GM21619 (cell line): Measurements from ENCODE around the gene ARHGAP6.

Experiments used
- ATAC-seq: cut with Tn5 transposase; IDR thresholded peaks from one replicate; pipeline ENCODE4 v1.9.1; 2021; ENCODE audit not compliant: unreplicated experiment

The ARHGAP6 gene

DNA sequence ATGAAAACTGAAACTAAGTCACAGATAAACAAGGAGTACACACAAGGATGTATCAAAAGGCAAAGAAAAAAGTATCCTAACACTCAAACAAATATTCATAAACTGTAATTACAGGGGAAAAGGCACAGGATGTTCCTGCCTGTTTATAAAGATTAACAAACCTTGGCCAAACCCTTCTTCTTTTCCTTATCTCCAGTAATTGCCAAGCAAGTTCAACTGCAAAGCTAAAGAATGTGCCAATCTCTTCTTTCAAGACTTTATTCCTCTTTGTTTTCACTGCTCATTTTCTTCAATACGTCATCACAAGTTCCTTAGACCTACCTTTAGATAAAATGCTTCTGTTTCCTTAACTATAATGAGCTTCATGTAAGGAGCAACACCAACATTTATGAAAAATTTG, 201.3 kb downstream of the ARHGAP6 start:
- no peak for ATAC-seq

DNA sequence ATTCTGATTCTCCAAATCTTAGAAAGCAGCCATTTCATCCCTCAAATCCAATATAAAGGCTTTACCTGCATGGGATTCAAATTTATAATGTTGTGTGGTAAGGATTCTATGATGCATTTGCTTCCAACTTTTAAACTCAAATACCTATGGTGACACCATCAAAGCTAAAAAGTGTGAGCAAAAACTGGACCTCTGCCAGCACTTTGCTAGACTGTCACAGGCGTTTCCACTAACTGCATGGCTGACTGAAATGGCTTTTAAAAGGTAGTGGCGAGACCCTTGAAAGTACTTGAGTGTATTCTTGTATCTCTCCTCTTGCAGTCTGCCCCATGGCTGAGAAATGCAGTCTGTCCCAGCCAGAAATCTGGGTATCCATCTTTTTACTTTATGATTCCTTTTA, 203.1 kb downstream of the ARHGAP6 start:
- ATAC-seq: no peak

DNA sequence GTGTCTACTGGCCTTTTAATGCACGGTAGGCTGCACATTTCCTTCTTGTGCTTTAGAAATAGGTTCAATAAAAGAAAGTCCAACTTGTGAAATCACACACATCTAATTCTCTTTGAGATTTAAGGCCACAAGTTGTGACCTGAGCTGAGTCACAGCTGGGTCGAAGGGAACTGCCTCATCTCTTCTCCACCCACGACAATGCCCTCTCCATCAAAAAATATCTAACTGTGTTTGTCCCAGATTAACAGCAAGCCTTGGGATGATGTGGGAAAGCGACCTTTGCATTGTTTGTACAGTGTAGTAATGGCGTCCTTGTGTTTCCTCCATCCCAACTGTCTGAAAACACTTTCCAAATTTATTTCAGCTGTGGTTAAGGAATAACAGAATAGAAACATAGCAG, 203.6 kb downstream of the ARHGAP6 start:
- no peak for ATAC-seq

DNA sequence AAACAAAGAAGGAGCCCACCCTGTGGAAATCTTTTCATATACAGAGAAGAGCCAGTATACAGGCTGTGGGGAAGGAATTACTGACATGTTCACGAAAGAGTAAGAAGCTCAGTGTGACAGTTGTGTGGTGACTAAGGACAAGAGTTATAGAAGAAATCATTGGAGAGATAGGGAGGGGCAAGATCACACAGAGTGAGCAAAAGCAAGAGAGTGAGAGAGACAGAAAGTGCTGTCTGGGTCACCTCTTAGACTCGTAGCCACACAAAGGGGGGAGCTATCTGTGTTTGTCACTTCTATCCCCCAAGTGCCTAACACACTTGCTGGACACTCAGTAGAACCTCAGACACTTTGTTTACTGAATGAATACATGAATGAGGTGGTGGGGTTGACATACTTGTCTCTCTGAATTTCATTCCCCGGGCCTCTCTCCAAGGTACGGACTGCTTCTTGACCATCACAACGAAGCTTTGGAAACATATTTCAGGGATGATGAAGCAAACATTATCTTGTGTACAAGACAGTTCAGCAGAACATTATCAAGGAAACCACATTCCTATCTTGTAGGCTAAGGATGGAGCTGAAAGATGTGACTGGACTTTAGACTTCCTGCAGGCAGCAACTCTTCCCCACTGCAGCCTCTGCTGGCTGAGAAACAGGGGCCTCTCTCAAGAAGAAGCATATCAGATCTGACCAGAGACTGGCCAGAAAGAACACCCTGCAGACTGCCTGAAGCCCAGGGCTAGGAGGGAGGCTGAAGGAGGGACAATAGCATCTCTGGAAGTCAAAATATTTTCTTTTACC, 204.3 kb downstream of the ARHGAP6 start:
- no peak for ATAC-seq

DNA sequence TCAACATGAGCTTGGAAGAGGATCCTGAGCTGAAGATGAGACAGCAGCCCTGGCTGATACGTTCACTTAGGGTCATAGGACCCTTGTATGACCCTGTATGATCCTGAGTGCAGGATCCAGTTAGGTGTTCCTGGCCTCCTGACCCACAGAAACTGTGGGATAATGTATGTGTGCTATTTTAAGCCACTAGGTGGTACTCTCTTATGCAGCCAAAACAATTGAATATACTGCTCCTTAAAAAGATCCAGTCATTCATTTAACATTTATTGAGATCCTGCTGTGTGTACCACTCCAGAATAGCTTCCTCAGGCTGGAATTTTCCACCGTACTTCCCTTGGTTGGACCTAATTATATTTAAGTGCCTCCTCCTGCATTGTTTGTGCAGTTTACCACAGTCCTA, 205.4 kb downstream of the ARHGAP6 start:
- ATAC-seq: no peak

DNA sequence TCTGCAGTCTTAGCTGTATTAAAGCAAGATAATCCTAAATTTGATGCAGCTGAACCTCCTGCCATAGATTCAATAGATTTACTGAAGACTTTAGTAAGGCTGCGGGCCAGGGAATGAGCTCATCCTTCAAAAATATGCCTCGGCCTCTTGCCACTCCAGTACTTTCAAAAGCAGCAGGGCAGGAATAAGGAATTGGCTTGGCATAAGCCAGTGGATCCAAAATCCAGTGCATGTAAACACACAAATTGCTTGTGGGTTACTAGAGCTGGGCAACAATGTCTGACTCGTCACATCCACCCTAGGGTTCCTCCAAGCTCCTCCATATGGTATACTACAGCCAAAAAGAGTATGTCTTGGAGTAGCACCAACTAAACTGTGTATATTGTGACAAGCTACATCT, 207.6 kb downstream of the ARHGAP6 start:
- ATAC-seq: no peak

DNA sequence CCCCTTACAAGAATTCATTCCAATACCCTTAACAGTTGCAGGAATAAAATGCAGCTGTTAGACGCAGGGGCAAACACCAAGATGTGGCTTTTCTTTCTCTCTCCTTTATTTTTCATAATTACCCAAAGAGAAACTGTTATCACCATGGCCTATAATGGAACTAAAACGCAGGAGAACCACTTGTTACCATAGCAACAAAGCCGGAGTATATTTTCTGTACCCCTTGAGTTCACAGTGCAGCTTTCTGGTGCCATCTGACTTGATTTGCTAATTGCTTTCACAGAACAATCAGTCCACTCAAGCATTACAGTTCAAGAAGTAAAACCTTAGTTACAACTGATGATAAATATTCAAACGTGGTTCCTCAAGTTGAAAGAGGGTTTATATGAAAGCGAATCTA, 214.6 kb downstream of the ARHGAP6 start:
- no peak for ATAC-seq

DNA sequence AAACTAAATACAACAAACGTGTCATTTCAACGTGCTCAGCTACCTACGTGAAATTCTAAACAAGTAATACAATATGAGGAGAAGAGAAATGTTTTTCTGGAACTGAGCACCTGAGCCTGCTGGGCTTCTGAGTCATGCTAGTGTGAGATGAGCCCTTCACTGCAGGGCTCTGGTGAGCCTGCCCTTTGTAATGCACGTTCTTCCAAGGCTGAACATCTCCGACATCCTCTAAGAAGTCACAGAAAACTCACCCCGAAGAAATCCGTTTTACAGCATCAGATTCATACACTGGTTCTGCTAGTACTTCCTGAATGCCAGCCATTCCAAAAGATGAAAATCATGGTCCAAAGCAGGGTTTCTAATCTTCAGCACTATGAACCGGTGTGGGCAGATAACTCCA, 215.4 kb downstream of the ARHGAP6 start:
- ATAC-seq: no peak

DNA sequence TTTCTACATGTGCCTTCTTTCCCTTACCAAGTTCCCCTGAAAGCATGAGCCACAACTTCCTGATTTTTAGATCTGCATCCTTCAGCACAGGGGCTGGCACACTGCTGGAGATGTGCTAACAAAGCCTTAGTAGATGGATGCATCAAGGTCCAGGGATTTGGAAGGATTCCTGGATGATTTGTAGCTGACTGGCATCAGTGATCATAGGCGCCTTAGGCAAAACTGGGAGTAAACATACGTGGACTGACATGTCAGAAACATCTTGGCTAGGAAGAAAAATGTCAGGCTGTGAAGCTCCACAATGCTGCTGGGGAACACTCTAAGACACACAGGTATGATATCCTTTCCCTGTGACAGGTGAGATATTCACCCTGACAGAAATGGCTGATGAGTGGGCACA, 216.1 kb downstream of the ARHGAP6 start:
- no peak for ATAC-seq

DNA sequence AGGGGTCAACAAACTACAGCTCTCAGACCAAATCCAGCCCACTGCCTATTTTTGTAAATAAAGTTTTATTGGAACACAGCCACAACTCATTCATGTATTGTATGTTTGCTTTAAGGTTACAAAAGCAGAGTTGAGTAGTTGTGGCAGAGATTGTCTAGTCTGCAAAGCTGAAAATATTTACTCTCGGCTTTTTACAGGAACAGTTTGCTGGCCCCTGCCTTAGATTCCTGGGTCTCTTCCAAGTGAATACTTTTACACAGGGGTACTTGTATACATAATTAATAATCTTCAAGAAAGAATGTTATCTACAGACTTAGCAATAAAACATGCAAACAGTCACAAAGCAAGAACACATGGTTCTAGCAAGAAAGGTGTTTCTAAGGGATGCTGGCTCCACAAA, 218.3 kb downstream of the ARHGAP6 start:
- ATAC-seq: no peak

DNA sequence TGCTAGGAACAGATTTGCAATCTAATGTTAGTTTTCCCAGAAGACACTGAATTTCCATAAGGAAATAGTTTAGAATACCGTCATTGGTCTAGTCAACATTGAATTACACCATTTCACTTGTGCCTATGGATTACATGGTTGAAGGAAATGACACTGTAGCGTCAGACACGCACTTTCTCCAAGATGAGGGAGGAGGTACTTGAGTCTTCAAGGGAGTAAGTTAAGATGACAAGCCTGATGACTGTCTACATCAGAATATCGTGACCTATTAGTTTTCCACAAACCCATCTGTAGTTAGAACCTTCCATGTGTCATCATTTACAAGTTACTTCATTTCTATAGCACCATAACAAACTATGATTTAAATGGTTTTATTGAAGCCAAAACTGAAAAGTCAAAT, 218.8 kb downstream of the ARHGAP6 start:
- ATAC-seq: no peak

DNA sequence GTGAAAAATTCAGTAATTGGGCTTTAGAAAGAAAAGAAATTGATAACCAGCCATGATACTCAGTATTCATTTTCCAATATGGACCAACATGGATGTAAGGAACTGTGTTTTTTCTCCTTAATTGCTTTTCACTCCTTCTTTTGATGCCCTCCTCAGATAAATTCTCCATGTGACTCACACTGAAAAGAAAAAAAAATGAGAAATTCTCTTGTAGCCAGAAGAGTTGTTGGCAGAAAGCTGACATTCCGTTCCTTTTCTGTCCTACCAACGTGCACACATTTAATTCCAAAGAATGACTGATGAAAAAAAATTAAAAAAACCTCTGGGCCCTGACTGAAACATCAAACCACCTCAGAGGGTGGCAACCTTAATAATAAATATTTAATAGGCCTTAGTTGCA, 219.4 kb downstream of the ARHGAP6 start:
- no peak for ATAC-seq

DNA sequence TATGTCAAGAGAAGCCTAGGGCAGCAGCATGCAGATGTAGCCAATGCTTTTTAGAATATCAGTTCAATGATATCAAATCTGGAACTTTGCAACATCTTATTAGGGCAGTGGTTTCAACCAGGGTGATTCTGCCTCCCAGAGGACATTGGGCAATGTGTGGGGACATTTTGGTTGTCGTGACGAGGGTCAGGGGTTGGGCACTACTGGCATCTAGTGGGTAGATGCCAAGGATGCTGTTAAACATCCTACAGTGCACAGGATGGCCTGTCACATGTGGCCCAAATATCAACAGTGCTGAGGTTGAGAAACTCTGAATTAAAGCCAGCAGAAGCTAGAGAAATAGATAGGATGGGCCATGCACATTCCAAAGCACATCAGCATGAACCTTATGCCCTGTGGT, 220.2 kb downstream of the ARHGAP6 start:
- ATAC-seq: no peak

DNA sequence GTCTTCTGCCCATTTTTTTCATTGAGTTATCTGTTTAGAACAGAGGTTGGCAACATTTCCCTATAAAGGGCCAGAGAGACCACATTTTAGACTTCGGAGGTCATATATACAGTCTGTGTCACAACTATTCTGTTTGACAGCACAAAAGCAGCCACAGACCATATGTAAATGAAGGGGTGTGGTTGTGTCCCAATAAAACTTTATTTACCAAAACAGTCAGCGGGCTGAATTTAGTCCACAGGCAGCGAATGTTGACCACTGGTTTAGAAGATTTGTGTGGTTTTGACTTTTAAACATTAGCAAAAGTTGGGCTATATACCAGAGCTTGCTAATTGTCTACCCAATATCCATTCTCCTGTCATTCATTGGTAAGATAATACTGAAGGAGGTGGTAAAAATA, 221.7 kb downstream of the ARHGAP6 start:
- ATAC-seq: no peak

DNA sequence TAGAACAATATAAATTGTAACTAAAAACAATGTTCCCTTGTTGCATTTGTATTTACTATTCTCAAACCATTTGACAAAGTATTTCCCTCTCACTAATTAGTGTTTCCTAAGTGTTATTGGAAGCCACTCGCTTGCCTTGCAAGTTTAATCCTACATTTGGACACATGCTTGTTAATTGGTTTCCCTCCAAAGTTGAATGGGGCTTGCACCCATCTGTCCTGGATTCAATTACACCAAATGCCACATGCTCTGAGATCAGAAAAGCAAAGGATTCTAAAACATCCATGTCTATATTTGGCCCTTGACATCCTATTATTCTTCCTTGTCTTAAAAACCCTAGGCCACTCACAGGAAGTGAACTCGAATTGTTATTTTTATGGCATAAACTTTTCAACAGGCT, 225.9 kb downstream of the ARHGAP6 start:
- no peak for ATAC-seq

DNA sequence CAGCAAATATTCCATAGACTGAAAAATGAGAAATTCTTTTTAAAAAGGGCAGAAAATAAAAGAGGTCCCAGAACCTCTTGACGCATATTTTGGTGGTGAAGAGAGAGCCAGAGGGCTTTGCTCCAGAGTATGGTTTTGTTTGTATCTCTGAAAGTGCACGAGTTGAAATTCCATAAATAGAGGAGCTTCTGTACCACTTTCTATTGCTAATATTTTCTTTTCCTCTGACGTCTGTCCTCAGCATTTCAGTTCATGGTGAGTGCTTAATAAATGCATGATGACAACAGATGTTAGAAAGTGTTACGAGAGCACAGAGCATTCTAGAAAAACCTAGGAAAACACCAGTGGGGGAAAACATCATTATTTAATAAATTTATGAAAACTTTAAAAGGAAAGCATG, 227.0 kb downstream of the ARHGAP6 start:
- no peak for ATAC-seq

DNA sequence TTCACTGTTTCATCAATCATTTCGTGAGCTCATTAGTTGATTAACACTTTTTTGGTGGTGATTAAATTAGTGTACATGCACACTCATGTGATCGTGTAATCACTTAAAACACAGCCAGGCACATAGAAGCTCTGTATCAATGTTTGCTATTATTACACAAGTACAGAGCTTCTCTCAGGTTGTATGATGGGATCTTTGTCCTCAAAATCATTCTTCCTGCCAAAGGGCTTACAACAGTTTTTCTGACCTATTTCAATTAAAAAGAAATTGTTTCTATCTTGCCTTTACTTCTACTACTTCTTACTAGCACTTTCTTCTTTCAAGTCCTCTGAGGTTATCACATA, 227.4 kb downstream of the ARHGAP6 start:
- ATAC-seq: no peak

DNA sequence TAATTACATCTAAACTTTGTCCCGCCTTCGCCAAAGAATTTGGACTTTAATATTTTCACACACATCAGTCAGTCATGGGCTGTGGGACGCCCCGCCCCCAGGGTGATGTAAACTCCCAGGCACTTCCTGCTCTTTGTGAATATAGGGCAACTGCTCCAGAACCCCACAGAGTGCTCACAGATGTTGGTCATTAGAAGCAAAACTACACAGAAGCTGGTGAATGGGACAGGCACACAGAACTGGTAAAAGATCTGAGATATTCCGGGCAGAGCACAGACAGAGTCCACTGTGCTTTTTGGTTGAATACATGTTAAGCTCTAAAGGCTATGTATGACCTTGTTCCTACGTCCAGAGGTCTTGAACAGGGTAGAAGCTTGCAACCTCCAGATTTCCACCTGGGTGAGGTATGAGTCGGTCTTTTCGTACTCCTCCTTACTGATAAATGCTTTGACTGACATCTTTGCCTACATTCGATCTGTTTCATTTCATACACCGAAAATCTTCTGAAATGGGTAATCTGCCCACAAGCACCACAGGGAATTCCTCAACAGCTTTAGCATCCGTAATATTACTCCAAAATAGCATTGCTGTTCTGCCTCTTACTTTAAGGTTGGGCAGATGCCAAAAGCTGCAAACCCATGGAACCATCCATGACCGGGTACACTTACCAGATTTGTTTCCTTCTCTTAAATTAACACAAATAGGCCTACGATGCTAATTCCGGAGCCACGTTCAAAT, 227.9 kb downstream of the ARHGAP6 start:
- no peak for ATAC-seq

DNA sequence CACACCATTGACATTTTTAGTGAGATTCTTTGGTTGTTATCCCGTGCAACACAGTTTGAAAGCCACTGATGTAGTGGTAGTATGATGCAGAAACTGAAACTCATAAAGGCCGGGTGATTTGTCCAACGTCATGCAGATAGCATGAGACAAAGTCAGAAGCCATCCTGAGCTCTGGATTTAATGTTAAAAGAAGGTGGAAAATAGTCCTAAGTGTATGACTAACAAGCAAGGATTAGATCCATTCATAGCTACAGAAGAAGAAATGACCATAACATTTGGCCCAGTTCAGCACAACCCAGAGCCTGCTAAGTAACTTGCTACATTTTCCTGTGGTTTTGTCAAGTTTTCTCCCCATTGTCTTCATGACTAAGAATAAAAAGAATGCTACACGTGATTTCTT, 230.2 kb downstream of the ARHGAP6 start:
- ATAC-seq: no peak

DNA sequence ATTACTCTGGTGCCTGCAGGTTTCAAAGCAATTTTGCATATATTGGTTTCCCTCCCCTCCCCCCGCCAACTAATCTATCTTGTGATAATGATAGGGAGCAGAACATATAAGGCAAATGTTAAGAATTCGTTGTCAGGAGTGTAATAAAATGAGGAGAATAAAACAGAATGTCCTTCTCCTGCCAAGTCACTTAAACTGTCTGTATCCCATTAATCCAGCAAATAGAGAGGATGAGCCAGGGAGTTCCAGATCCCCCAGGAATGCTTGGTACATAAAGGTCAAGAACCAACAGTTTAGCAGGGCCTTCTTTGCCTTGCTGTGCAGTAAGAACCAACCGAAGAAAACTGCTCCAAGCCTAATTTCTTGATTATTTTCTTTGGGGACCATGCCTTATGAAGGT, 231.1 kb downstream of the ARHGAP6 start:
- no peak for ATAC-seq

DNA sequence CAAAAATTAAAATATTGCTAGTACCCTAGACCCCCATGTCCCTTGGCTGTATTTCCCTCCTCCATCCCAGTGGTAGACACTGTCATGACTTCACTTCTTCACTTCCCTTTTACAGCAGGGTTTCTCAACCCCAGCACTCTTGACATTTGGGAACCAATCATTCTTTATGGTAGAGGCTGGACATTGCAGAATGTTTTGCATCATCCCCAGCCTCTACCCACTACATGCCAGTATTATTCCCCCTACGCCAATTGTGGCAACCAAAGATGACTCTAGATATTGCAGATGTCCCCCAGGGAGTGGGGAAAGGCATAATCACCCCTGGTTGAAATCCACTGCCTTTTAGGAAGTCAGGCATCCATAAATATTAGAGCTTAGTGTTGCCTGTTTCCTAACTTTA, 233.9 kb downstream of the ARHGAP6 start:
- no peak for ATAC-seq

DNA sequence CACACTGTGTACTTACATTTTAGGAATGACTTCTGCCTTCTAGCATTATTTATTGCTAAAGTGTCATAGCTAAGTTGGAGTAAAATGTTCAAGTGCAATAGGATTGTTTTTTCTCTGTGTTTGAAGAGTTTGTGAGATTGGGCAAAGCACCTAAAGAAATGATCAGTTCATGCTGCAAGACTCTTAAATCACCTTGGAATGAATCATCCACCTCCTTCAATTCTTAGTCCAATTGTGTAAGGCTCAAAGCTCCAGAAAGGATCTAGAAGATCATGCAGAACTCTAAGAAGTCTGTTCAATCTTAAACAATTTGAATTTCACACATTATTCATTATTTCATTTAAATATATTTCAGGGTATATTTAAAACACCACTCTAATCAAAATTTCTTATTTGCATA, 235.4 kb downstream of the ARHGAP6 start:
- ATAC-seq: no peak
